IMR-90 (cell line): ENCODE results near the gene ZNF821. TPM values are rescaled to one million over a fixed set of nuclear protein-coding genes. Genes with fewer than 3 reads are reported as not detected.

Experiments used
- ATAC-seq: fragments of 200-7000 bp; cut with Tn5 transposase; 2 replicates; pipeline ENCODE4 v1.9.1; 2020; ENCODE audit warnings: low read depth, mild to moderate bottlenecking, moderate library complexity
- BruUV-seq: library from RNA; stranded (reverse); fragments of 400-500 nt; replicated peaks from 2 replicates; lab custom pipeline; 2021; lab: Mats Ljungman, UMichigan
- CTCF ChIA-PET: fragments of 300-600 bp; formaldehyde crosslinking; extraction: SDS; loops from one replicate; lab custom pipeline; 2021; ENCODE audit warnings: antibody characterized with exemption; lab: Yijun Ruan, JAX
- POLR2A ChIA-PET: fragments of 300-600 bp; sonication (Branson Sonifier 250); formaldehyde crosslinking; loops from one replicate; lab custom pipeline; 2022; ENCODE audit warnings: antibody characterized with exemption; ENCODE audit not compliant: unreplicated experiment; lab: Charles Lee
- DNase-seq: peaks from one replicate; pipeline ENCODE4 v3.0.0; 2013
- H2AFZ ChIP-seq: replicated peaks from 2 replicates; pipeline ENCODE3; 2013; ENCODE audit warnings: low read length, mild to moderate bottlenecking; ENCODE audit not compliant: poor library complexity
- H2AK5ac ChIP-seq: 2 replicates; pipeline ENCODE4 v1.6.1; 2013; ENCODE audit warnings: low read depth, low read length, inconsistent platforms
- H2AK9ac ChIP-seq: replicated peaks from 2 replicates; pipeline ENCODE3; 2013; ENCODE audit warnings: mild to moderate bottlenecking, low read depth, low read length, moderate library complexity; ENCODE audit not compliant: poor library complexity
- H2BK120ac ChIP-seq: 2 replicates; pipeline ENCODE4 v1.6.1; 2013; ENCODE audit warnings: low read depth, low read length, inconsistent platforms
- H2BK15ac ChIP-seq: 3 replicates; pipeline ENCODE4 v1.6.1; 2013; ENCODE audit warnings: low read depth, low read length, inconsistent platforms
- H2BK20ac ChIP-seq: 2 replicates; pipeline ENCODE4 v1.6.1; 2013; ENCODE audit warnings: low read depth, mild to moderate bottlenecking, inconsistent platforms, low read length, moderate library complexity
- H2BK5ac ChIP-seq: 2 replicates; pipeline ENCODE4 v1.6.1; 2013; ENCODE audit warnings: mild to moderate bottlenecking, low read depth, low read length, inconsistent platforms; ENCODE audit not compliant: poor library complexity, severe bottlenecking
- H3K14ac ChIP-seq: replicated peaks from 2 replicates; pipeline ENCODE4 v1.6.1; 2013; ENCODE audit warnings: low read depth, low read length, inconsistent platforms
- H3K18ac ChIP-seq: 2 replicates; pipeline ENCODE4 v1.6.1; 2013; ENCODE audit warnings: low read depth, low read length, control low read depth
- H3K23ac ChIP-seq: 2 replicates; pipeline ENCODE4 v1.6.1; 2013; ENCODE audit warnings: low read depth, low read length, inconsistent platforms
- H3K27ac ChIP-seq: 2 replicates; pipeline ENCODE4 v1.5.1; 2013; ENCODE audit warnings: mild to moderate bottlenecking, control low read depth, low read length; ENCODE audit not compliant: insufficient read depth
- H3K27me3 ChIP-seq: 2 replicates; pipeline ENCODE4 v1.6.1; 2013; ENCODE audit warnings: low read length; ENCODE audit not compliant: control insufficient read depth, insufficient read depth
- H3K36me3 ChIP-seq: 2 replicates; pipeline ENCODE4 v1.6.1; 2013; ENCODE audit warnings: low read length, mixed read lengths; ENCODE audit not compliant: control insufficient read depth, insufficient read depth
- H3K4ac ChIP-seq: 2 replicates; pipeline ENCODE4 v1.6.1; 2013; ENCODE audit warnings: low read depth, low read length, inconsistent platforms
- H3K4me1 ChIP-seq: 2 replicates; pipeline ENCODE4 v1.6.1; 2013; ENCODE audit warnings: low read length, mixed read lengths; ENCODE audit not compliant: control insufficient read depth, insufficient read depth
- H3K4me2 ChIP-seq: 2 replicates; pipeline ENCODE4 v1.6.1; 2013; ENCODE audit warnings: low read depth, mild to moderate bottlenecking, control low read depth, low read length, moderate library complexity
- H3K4me3 ChIP-seq: 2 replicates; pipeline ENCODE4 v1.5.1; 2013; ENCODE audit warnings: low read depth, mild to moderate bottlenecking, control low read depth, low read length, moderate library complexity; ENCODE audit not compliant: insufficient read depth
- H3K56ac ChIP-seq: 2 replicates; pipeline ENCODE4 v1.6.1; 2013; ENCODE audit warnings: low read length, inconsistent platforms; ENCODE audit not compliant: insufficient read depth; ENCODE audit errors: extremely low read depth
- H3K79me1 ChIP-seq, 2 experiments: 2 replicates each; pipeline ENCODE4 v1.6.1; 2013; ENCODE audit warnings: low read length in 2 of 2, inconsistent platforms in 1 of 2, low read depth in 1 of 2
- H3K9ac ChIP-seq: 2 replicates; pipeline ENCODE4 v1.6.1; 2013; ENCODE audit warnings: low read depth, low read length, control low read depth
- H3K9me1 ChIP-seq: 2 replicates; pipeline ENCODE4 v1.6.1; 2013; ENCODE audit warnings: low read length, inconsistent platforms; ENCODE audit not compliant: insufficient read depth
- H3K9me3 ChIP-seq: 2 replicates; pipeline ENCODE4 v1.6.1; 2013; ENCODE audit warnings: low read length; ENCODE audit not compliant: control insufficient read depth, insufficient read depth
- H4K20me1 ChIP-seq: 2 replicates; pipeline ENCODE4 v1.6.1; 2013; ENCODE audit warnings: low read length, inconsistent platforms; ENCODE audit not compliant: insufficient read depth
- H4K5ac ChIP-seq: 2 replicates; pipeline ENCODE4 v1.6.1; 2013; ENCODE audit warnings: mild to moderate bottlenecking, low read depth, low read length, control low read depth
- H4K8ac ChIP-seq, 2 experiments: 2 replicates each; pipeline ENCODE4 v1.6.1; 2013; ENCODE audit warnings: low read depth in 2 of 2, low read length in 2 of 2, control low read depth in 1 of 2, inconsistent platforms in 1 of 2
- H4K91ac ChIP-seq: 2 replicates; pipeline ENCODE4 v1.6.1; 2013; ENCODE audit warnings: low read depth, low read length, inconsistent platforms; ENCODE audit not compliant: insufficient read depth
- CHD1 ChIP-seq: IDR thresholded peaks from 2 replicates; pipeline ENCODE4 v1.6.1; 2012; ENCODE audit warnings: low read depth, low read length, improper control_type of control experiment
- MAZ ChIP-seq: IDR thresholded peaks from 2 replicates; pipeline ENCODE4 v1.6.1; 2012; ENCODE audit warnings: low read depth, mild to moderate bottlenecking, low read length, improper control_type of control experiment, moderate library complexity, borderline replicate concordance
- RAD21 ChIP-seq: IDR thresholded peaks from 2 replicates; pipeline ENCODE4 v1.6.1; 2012; ENCODE audit warnings: low read length, improper control_type of control experiment
- WGBS, 2 experiments: methylation state at CpG; one replicate each; pipeline versions ENCODE4 v1.1.5 to v1.1.7; 2013; ENCODE audit warnings: missing lambda C conversion rate in 2 of 2; ENCODE audit not compliant: insufficient read length in 1 of 2; ENCODE audit errors: extremely low coverage in 2 of 2; 5-methylcytosine and 5-hydroxymethylcytosine counted together
- dilution Hi-C: fragments of 300-500 bp; cut with HindIII; formaldehyde crosslinking; loops from one replicate; pipeline ENCODE4 v1.14.3; 2018; ENCODE audit warnings: low sequenced_read_pairs; ENCODE audit not compliant: unreplicated experiment
- in situ Hi-C: fragments of 300-500 bp; cut with MboI; formaldehyde crosslinking; loops from 3 replicates; pipeline ENCODE4 v1.14.3; 2019; ENCODE audit warnings: low sequenced_read_pairs, inconsistent platforms, mixed read lengths
- intact Hi-C: fragments of 100-400 bp; cut with micrococcal nuclease; formaldehyde crosslinking; loops from 2 replicates; pipeline ENCODE4 v1.10.0; 2022
- polyA plus RNA-seq, 3 experiments: library from polyadenylated mRNA; depleted of rRNA; stranded (reverse); fragments of >200 nt; gene quantifications; 2 replicates each; pipeline ENCODE4 v1.2.3, GENCODE V29; 2012; ENCODE audit warnings: low replicate concordance in 1 of 3
- total RNA-seq: library from RNA; depleted of rRNA; stranded (reverse); fragments of >200 nt; gene quantifications from 2 replicates; pipeline ENCODE4 v1.2.3, GENCODE V29; 2012

The ZNF821 gene
- total and polyA plus RNA-seq, 2 of the 4 experiments (the other 2 are of a cell fraction) = 5.9 to 6.0 TPM

DNA sequence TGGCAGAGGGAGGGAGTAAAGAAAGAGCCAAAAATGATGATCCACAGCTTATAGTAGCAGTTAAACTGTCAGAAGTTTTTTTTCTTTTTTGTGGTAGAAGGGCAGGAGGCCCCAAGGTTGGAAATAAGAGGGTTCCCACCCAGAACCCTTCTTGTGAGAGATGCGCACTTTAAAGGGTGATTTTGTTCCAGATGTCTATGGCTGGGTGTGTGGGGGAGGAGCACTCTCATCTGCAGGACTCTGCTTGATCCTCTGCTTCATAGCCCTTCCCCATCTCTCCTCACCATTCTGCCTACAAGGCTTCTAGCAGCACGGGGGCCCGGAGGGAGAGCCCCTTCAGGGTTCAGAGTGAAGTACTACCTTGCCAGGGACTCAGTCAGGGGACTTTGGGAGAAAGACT is 31.8 kb downstream of the ZNF821 start:
- TF ChIP-seq MAZ = no peak
- no peak for TF ChIP-seq CHD1
- no peak for TF ChIP-seq RAD21
- Histone ChIP-seq H3K14ac (no peak overlapping the region), H3K4ac (no peak overlapping the region), H3K4me3 (no peak overlapping the region), H3K9me3 (no peaks in the 10 kb centered on the region), H3K9ac (no peak overlapping the region), H3K27me3 (no peaks in the 10 kb centered on the region), H2AFZ (no peak overlapping the region), H2BK120ac (no peak overlapping the region), H2AK5ac (no peak overlapping the region), H3K4me1 (no peaks in the 10 kb centered on the region), H4K20me1 (peaks cover 24% of the 10 kb centered on the region), H3K4me2 (no peak overlapping the region), H3K9me1 (peaks cover 21% of the 10 kb centered on the region), H3K23ac (no peak overlapping the region), H2BK5ac (no peak overlapping the region), H2BK15ac (no peak overlapping the region), H4K8ac (no peak overlapping the region), H4K91ac (no peak overlapping the region), H3K56ac (no peak overlapping the region), H3K36me3 (peaks cover 54% of the 10 kb centered on the region), H3K79me1 (peaks cover 36 to 76% of the 10 kb centered on the region in 2 experiments), H3K27ac (no peak overlapping the region), H3K18ac (no peak overlapping the region), H4K5ac (no peak overlapping the region), H2BK20ac (no peak overlapping the region), H2AK9ac (no peak overlapping the region)
- POLR2A ChIA-PET = no interaction called here
- in situ Hi-C loops (no loop called here), intact Hi-C loops (no loop called here), dilution Hi-C loops (no loop called here)
- CTCF ChIA-PET = no interaction called here
- DNase-seq (no peak), ATAC-seq (no peak)
- BruUV-seq = no TSS peak
- 80% methylated on average over 1 of the region's 3 CpGs; no CpG with 5 or more reads in 1 of the 2 experiments for WGBS, 2 experiments
